Breast epithelium (tissue), 3 donors: ENCODE measurements around the gene RAB6D.

Experiments
- CTCF ChIP-seq, 3 donors: fragments of 450-650 bp; IDR thresholded peaks; one replicate each; pipeline ENCODE4 v1.5.1; 2016 to 2017; ENCODE audit warnings: antibody characterized with exemption in 3 of 3, mild to moderate bottlenecking in 3 of 3, moderate library complexity in 3 of 3
- POLR2A ChIP-seq: fragments of 450-650 bp; IDR thresholded peaks from one replicate; pipeline ENCODE4 v1.6.1; 2016; ENCODE audit warnings: antibody characterized with exemption, mild to moderate bottlenecking, moderate library complexity
- POLR2AphosphoS5 ChIP-seq, 3 donors: sonication (generic); formaldehyde crosslinking; IDR thresholded peaks; one replicate each; pipeline ENCODE4 v1.6.1; 2017; ENCODE audit warnings: antibody characterized with exemption in 3 of 3

- TF ChIP-seq CTCF (IDR thresholded peaks at IDR 0.05), result no peak
- TF ChIP-seq POLR2A, result no peak
- no peak for TF ChIP-seq POLR2AphosphoS5 (IDR thresholded peaks at IDR 0.05)
Measured at GRCh38 chr2:131366643-131367042, 2.7 kb upstream of the RAB6D start.
